CD14-positive monocyte (primary cell): ENCODE results near the gene STARD5. TPM values are rescaled to one million over a fixed set of nuclear protein-coding genes. Genes with fewer than 3 reads are reported as not detected.

ENCODE experiments used
- DNase-seq, 3 donors: peaks; one replicate each; pipeline ENCODE4 v3.0.0-alpha.2; 2011 to 2022
- H2AFZ ChIP-seq: 2 replicates; pipeline ENCODE4 v1.6.0; 2012; ENCODE audit warnings: mild to moderate bottlenecking, low read depth, low read length, inconsistent platforms; ENCODE audit not compliant: insufficient read depth, poor library complexity, severe bottlenecking
- H3K27ac ChIP-seq, 2 donors: 1 replicate in 1 of 2; 2 replicates in 1 of 2; pipeline ENCODE4 v1.5.1; 2012 to 2013; ENCODE audit warnings: low read length in 2 of 2, control low read depth in 1 of 2, inconsistent platforms in 1 of 2, low read depth in 1 of 2, mild to moderate bottlenecking in 1 of 2
- H3K27me3 ChIP-seq, 2 donors: one replicate each; pipeline versions ENCODE4 v1.6.0 to v1.6.1; 2011 to 2013; ENCODE audit warnings: low read length in 2 of 2; ENCODE audit not compliant: control insufficient read depth in 2 of 2, insufficient read depth in 2 of 2
- H3K36me3 ChIP-seq, 2 donors: replicated peaks in 1 of 2; 1 replicate in 1 of 2; 2 replicates in 1 of 2; pipeline versions ENCODE4 v1.5.1 to v1.6.1; 2012 to 2013; ENCODE audit warnings: low read length in 2 of 2, control low read depth in 1 of 2, inconsistent platforms in 1 of 2, mild to moderate bottlenecking in 1 of 2; ENCODE audit not compliant: insufficient read depth in 2 of 2, control insufficient read depth in 1 of 2
- H3K4me1 ChIP-seq, 2 donors: 1 replicate in 1 of 2; 2 replicates in 1 of 2; pipeline versions ENCODE4 v1.5.1 to v1.6.1; 2012 to 2013; ENCODE audit warnings: low read length in 2 of 2, control low read depth in 1 of 2, inconsistent platforms in 1 of 2, mild to moderate bottlenecking in 1 of 2, moderate library complexity in 1 of 2; ENCODE audit not compliant: insufficient read depth in 2 of 2, control insufficient read depth in 1 of 2
- H3K4me2 ChIP-seq: replicated peaks from 2 replicates; pipeline ENCODE3; 2012; ENCODE audit warnings: low read length, moderate library complexity, mild to moderate bottlenecking; ENCODE audit not compliant: poor library complexity, severe bottlenecking; ENCODE audit errors: extremely low read depth
- H3K4me3 ChIP-seq, 3 experiments: fragments of 200-600 bp in 1 of 3; sonication (generic) in 1 of 3; replicated peaks in 1 of 3; 1 replicate in 2 of 3; 2 replicates in 1 of 3; pipeline ENCODE4 v1.5.1; 2011 to 2013; ENCODE audit warnings: low read length in 3 of 3, mild to moderate bottlenecking in 3 of 3, control low read depth in 2 of 3, low read depth in 2 of 3, inconsistent platforms in 1 of 3, moderate library complexity in 1 of 3
- H3K79me2 ChIP-seq: 2 replicates; pipeline ENCODE4 v1.6.0; 2012; ENCODE audit warnings: mild to moderate bottlenecking, control low read depth, inconsistent platforms, low read length, moderate library complexity; ENCODE audit not compliant: insufficient read depth
- H3K9ac ChIP-seq: 2 replicates; pipeline ENCODE4 v1.6.0; 2017; ENCODE audit warnings: low read length, mild to moderate bottlenecking; ENCODE audit not compliant: insufficient read depth, poor library complexity, severe bottlenecking
- H3K9me3 ChIP-seq, 2 donors: replicated peaks in 1 of 2; 1 replicate in 1 of 2; 2 replicates in 1 of 2; pipeline versions ENCODE4 v1.5.1 to v1.6.1; 2012 to 2013; ENCODE audit warnings: low read length in 2 of 2, control low read depth in 1 of 2; ENCODE audit not compliant: control insufficient read depth in 1 of 2, insufficient read depth in 1 of 2
- H4K20me1 ChIP-seq: 2 replicates; pipeline ENCODE4 v1.6.0; 2012; ENCODE audit warnings: mild to moderate bottlenecking, low read length, control low read depth, moderate library complexity; ENCODE audit not compliant: insufficient read depth
- H3K27ac Mint-ChIP-seq, 7 donors: one replicate each; pipeline ENCODE4 v1.8.0; 2020; ENCODE audit warnings: mild to moderate bottlenecking in 7 of 7, mixed read lengths in 7 of 7, moderate library complexity in 6 of 7, inconsistent platforms in 2 of 7
- H3K27me3 Mint-ChIP-seq, 3 donors: one replicate each; pipeline ENCODE4 v1.8.0; 2021 to 2022; ENCODE audit warnings: low read depth in 3 of 3, mild to moderate bottlenecking in 3 of 3, mixed read lengths in 3 of 3, moderate library complexity in 3 of 3, inconsistent platforms in 1 of 3
- H3K36me3 Mint-ChIP-seq, 2 donors: one replicate each; pipeline ENCODE4 v1.8.0; 2020; ENCODE audit warnings: mixed read lengths in 2 of 2, inconsistent platforms in 1 of 2, mild to moderate bottlenecking in 1 of 2
- H3K4me1 Mint-ChIP-seq: one replicate; pipeline ENCODE4 v1.8.0; 2020; ENCODE audit warnings: mild to moderate bottlenecking, mixed read lengths
- H3K4me3 Mint-ChIP-seq, 2 donors: one replicate each; pipeline ENCODE4 v1.8.0; 2020; ENCODE audit warnings: mild to moderate bottlenecking in 2 of 2, mixed read lengths in 2 of 2, moderate library complexity in 1 of 2
- H3K9me3 Mint-ChIP-seq, 7 donors: one replicate each; pipeline ENCODE4 v1.8.0; 2020 to 2022; ENCODE audit warnings: mixed read lengths in 7 of 7, mild to moderate bottlenecking in 6 of 7, moderate library complexity in 6 of 7, inconsistent platforms in 2 of 7
- WGBS: methylation state at CpG from one replicate; pipeline ENCODE4 v1.1.5; 2013; ENCODE audit warnings: missing lambda C conversion rate; ENCODE audit not compliant: insufficient coverage; 5-methylcytosine and 5-hydroxymethylcytosine counted together
- intact Hi-C, 2 donors: fragments of 100-400 bp; cut with micrococcal nuclease; formaldehyde crosslinking; loops; one replicate each; pipeline versions ENCODE4 v1.15.0 to v1.15.1; 2023
- polyA plus RNA-seq, 3 donors: library from polyadenylated mRNA; depleted of rRNA in 1 of 3; unstranded in 2 of 3; stranded (reverse) in 1 of 3; fragments of 300-500 nt in 2 of 3; fragments of >200 nt in 1 of 3; fragmentation: Illumina TruSeq in 2 of 3; gene quantifications; 1 replicate in 2 of 3; 2 replicates in 1 of 3; pipeline ENCODE4 v1.2.3, GENCODE V29; 2012 to 2021
- TF ChIP-seq, protein P1 (sequence below): fragments of 200-600 bp; IDR thresholded peaks from one replicate; pipeline ENCODE4 v1.8.0; 2022; ENCODE audit warnings: antibody characterized with exemption, mild to moderate bottlenecking

STARD5 gene
- polyA plus RNA-seq, 3 donors = 1.5 to 15.1 (median 2.5) TPM

DNA sequence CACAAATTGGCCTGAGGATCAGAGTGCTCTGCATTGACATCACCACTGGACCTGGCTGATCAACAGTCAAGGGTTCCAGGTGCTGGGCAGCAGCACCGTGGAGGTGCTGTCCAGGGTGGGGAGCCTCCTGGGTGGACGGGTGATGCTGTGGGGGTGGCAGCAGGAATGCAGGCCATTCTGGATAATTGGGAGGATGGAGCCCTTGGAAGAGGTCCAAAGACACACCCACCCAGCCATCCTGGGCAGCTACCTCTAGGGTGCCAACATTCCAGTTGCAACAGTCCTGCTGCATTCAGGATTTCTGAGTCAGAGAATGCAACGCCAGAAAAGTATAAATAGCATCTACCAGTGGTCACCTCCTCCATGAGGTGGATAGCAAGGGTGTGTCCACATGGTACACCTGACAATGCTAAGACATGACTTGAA lies 26.8 kb downstream of the STARD5 start:
- Histone ChIP-seq H3K4me1 (peaks cover 91 to 100% of the 10 kb centered on the region in 2 donors), H2AFZ (no peak overlapping the region), H3K9ac (peak overlapping the region; percentile 84), H3K4me3 (peak overlapping the region; percentile 67 to 91 (median 78)), H3K27me3 (no peaks in the 10 kb centered on the region), H3K9me3 (no peaks in the 10 kb centered on the region), H3K27ac (peak overlapping the region; percentile 92 to 97), H3K36me3 (peaks cover 21 to 26% of the 10 kb centered on the region in 2 donors), H3K4me2 (peak overlapping the region; percentile 91), H4K20me1 (peaks cover 43% of the 10 kb centered on the region), H3K79me2 (peaks cover 68% of the 10 kb centered on the region)
- Mint-ChIP-seq H3K9me3 (no peaks in the 10 kb centered on the region), H3K27me3 (peaks cover 0 to 5% (median 2%) of the 10 kb centered on the region in 3 donors), H3K4me3 (peak overlapping the region; percentile 97 to 99), H3K36me3 (peaks cover 32 to 42% of the 10 kb centered on the region in 2 donors), H3K27ac (peak overlapping the region; percentile 98 to 99 (median 99)), H3K4me1 (peaks cover 99% of the 10 kb centered on the region)
- intact Hi-C loops = loop anchor here in 1 of 2 donors (5.0 to 10.0 kb wide), 2 partner anchors 35 to 292 kb away; partner anchors contain the start of gene TLNRD1
- DNase-seq = peak in 1 of 3 donors; percentile 41
- no CpG with 5 or more reads among the region's 3 CpGs for WGBS
- TF ChIP-seq, protein P1, sequence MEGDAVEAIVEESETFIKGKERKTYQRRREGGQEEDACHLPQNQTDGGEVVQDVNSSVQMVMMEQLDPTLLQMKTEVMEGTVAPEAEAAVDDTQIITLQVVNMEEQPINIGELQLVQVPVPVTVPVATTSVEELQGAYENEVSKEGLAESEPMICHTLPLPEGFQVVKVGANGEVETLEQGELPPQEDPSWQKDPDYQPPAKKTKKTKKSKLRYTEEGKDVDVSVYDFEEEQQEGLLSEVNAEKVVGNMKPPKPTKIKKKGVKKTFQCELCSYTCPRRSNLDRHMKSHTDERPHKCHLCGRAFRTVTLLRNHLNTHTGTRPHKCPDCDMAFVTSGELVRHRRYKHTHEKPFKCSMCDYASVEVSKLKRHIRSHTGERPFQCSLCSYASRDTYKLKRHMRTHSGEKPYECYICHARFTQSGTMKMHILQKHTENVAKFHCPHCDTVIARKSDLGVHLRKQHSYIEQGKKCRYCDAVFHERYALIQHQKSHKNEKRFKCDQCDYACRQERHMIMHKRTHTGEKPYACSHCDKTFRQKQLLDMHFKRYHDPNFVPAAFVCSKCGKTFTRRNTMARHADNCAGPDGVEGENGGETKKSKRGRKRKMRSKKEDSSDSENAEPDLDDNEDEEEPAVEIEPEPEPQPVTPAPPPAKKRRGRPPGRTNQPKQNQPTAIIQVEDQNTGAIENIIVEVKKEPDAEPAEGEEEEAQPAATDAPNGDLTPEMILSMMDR = no peak

DNA sequence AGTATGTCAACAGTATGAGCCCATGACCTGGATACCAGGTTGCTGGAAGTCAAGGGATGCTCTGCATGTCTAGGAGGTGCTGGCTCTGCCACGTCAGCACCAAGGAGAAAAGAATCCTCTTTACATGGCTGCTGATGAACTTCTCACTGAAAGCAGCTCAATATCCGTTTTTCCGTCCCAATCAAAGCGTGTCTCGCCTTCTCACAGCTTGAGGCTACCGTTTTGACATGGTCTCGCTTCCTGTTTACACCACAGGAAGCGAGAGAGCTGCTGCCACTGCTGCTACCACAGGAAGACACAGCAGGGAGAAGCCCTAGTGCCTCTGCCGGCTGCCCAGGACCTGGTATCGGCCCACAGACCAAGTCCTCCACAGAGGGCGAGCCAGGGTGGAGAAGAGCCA lies 27.3 kb downstream of the STARD5 start:
- Histone ChIP-seq H3K9ac (peak overlapping the region; percentile 84), H3K27ac (peak overlapping the region; percentile 92 to 97), H2AFZ (peak overlapping the region; percentile 58), H3K79me2 (peaks cover 63% of the 10 kb centered on the region), H3K9me3 (no peaks in the 10 kb centered on the region), H3K4me1 (peaks cover 86 to 96% of the 10 kb centered on the region in 2 donors), H3K27me3 (no peaks in the 10 kb centered on the region), H3K36me3 (peaks cover 21 to 22% of the 10 kb centered on the region in 2 donors), H3K4me2 (peak overlapping the region; percentile 91), H4K20me1 (peaks cover 38% of the 10 kb centered on the region), H3K4me3 (peak overlapping the region; percentile 67 to 91 (median 78))
- Mint-ChIP-seq H3K9me3 (no peaks in the 10 kb centered on the region), H3K4me3 (peak overlapping the region; percentile 97 to 99), H3K27ac (peak overlapping the region; percentile 98 to 99 (median 99)), H3K27me3 (peaks cover 0 to 5% (median 2%) of the 10 kb centered on the region in 3 donors), H3K36me3 (peaks cover 27 to 38% of the 10 kb centered on the region in 2 donors), H3K4me1 (peaks cover 96% of the 10 kb centered on the region)
- intact Hi-C loops = loop anchor here in 1 of 2 donors (5.0 to 10.0 kb wide), 2 partner anchors 36 to 292 kb away; partner anchors contain the start of gene TLNRD1
- DNase-seq = peak; percentile 87 to 91 (median 89)
- 0% methylated on average over 9 of the region's 11 CpGs for WGBS
- TF ChIP-seq, protein P1 = no peak
